Measurements from ENCODE around the gene BAIAP3.
A peak's percentile ranks its signal among the peaks of the same experiment; 100 is the strongest.

The BAIAP3 gene

DNA sequence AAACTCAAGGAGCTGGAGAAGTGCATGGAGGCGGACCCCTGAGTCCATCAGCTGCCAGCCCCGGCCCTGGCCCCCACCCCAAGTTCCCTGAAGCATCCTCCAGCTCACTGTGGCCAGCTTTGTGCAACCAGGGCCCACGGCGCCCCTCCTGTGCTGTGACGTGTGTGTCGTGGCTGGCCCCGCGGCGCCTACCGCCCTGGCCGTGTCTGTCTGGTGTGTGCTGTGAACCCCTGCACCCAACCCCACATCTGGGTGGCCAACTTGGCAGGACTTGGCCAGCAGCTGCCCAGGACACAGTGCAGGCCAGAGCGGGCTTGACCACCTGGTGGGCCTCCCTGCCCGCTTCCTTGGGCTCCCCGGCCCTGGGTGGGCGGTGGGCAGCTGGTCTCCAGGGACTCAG is 15.0 kb downstream of the BAIAP3 start:
- Histone ChIP-seq H3K9me3 (ENCODE audit: control insufficient read depth, low read length) (no peaks in the 10 kb centered on the region), H3K36me3 (ENCODE audit: control insufficient read depth, insufficient read depth, low read length) (no peaks in the 10 kb centered on the region), H3K4me1 (ENCODE audit: control insufficient read depth, insufficient read depth, low read length) (peaks cover 15% of the 10 kb centered on the region), H3K4me3 (ENCODE audit: low read length) (no peak overlapping the region), H3K9ac (ENCODE audit: low read length) (no peak overlapping the region), H3K27me3 (ENCODE audit: control insufficient read depth, insufficient read depth, low read length) (no peaks in the 10 kb centered on the region)

- Histone ChIP-seq H3K4me1 (ENCODE audit: control insufficient read depth, insufficient read depth, low read length) (peaks cover 12% of the 10 kb centered on the region), H3K9ac (ENCODE audit: low read length) (no peak overlapping the region), H3K36me3 (ENCODE audit: control insufficient read depth, insufficient read depth, low read length) (no peaks in the 10 kb centered on the region), H3K27me3 (ENCODE audit: control insufficient read depth, insufficient read depth, low read length) (no peaks in the 10 kb centered on the region), H3K9me3 (ENCODE audit: control insufficient read depth, low read length) (no peaks in the 10 kb centered on the region), H3K4me3 (ENCODE audit: low read length) (no peak overlapping the region)
Measured at GRCh38 chr16:1348926-1349325, 15.5 kb downstream of the BAIAP3 start.

- Histone ChIP-seq H3K4me1 (ENCODE audit: control insufficient read depth, insufficient read depth, low read length) (peaks cover 12% of the 10 kb centered on the region), H3K4me3 (ENCODE audit: low read length) (no peak overlapping the region), H3K9me3 (ENCODE audit: control insufficient read depth, low read length) (no peaks in the 10 kb centered on the region), H3K9ac (ENCODE audit: low read length) (no peak overlapping the region), H3K27me3 (ENCODE audit: control insufficient read depth, insufficient read depth, low read length) (no peaks in the 10 kb centered on the region), H3K36me3 (ENCODE audit: control insufficient read depth, insufficient read depth, low read length) (no peaks in the 10 kb centered on the region)
Measured at GRCh38 chr16:1349351-1349750, 15.9 kb downstream of the BAIAP3 start.

- no peak overlapping the region for H3K9ac ChIP-seq (ENCODE audit: low read length)
- peaks cover 12% of the 10 kb centered on the region for H3K4me1 ChIP-seq (ENCODE audit: control insufficient read depth, insufficient read depth, low read length)
- H3K9me3 ChIP-seq (ENCODE audit: control insufficient read depth, low read length), result no peaks in the 10 kb centered on the region
- no peaks in the 10 kb centered on the region for H3K36me3 ChIP-seq (ENCODE audit: control insufficient read depth, insufficient read depth, low read length)
- H3K27me3 ChIP-seq (ENCODE audit: control insufficient read depth, insufficient read depth, low read length), result no peaks in the 10 kb centered on the region
- no peak overlapping the region for H3K4me3 ChIP-seq (ENCODE audit: low read length)
Measured at GRCh38 chr16:1349951-1350350, 16.5 kb downstream of the BAIAP3 start.

DNA sequence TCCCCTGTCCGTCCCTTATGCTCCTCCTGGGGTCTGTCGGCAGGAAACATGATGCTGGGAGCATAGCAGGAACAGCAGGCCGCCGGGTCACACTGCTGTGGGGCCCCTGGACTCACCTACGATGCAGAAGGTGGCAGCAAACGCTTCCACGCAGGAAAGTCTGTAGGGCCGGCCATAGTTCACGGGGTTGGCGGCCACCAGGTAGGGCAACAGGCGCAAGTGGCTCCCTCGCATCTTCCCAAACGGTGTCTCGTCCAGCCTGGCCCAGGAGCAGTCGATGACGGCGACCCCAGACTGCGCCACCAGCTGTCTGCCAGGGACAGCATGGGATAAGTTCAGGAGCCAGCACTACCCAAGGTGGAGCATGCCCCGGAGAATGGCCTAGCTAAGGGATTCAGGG is 17.2 kb downstream of the BAIAP3 start:
- Histone ChIP-seq H3K4me1 (ENCODE audit: control insufficient read depth, insufficient read depth, low read length) (peaks cover 12% of the 10 kb centered on the region), H3K36me3 (ENCODE audit: control insufficient read depth, insufficient read depth, low read length) (no peaks in the 10 kb centered on the region), H3K4me3 (ENCODE audit: low read length) (peak overlapping the region; percentile 66), H3K9ac (ENCODE audit: low read length) (peak overlapping the region; percentile 73), H3K9me3 (ENCODE audit: control insufficient read depth, low read length) (no peaks in the 10 kb centered on the region), H3K27me3 (ENCODE audit: control insufficient read depth, insufficient read depth, low read length) (no peaks in the 10 kb centered on the region)

- Histone ChIP-seq H3K36me3 (ENCODE audit: control insufficient read depth, insufficient read depth, low read length) (no peaks in the 10 kb centered on the region), H3K4me1 (ENCODE audit: control insufficient read depth, insufficient read depth, low read length) (peaks cover 12% of the 10 kb centered on the region), H3K4me3 (ENCODE audit: low read length) (peak overlapping the region; percentile 66), H3K27me3 (ENCODE audit: control insufficient read depth, insufficient read depth, low read length) (no peaks in the 10 kb centered on the region), H3K9ac (ENCODE audit: low read length) (peak overlapping the region; percentile 73), H3K9me3 (ENCODE audit: control insufficient read depth, low read length) (no peaks in the 10 kb centered on the region)
Measured at GRCh38 chr16:1351215-1351581, 17.8 kb downstream of the BAIAP3 start.

DNA sequence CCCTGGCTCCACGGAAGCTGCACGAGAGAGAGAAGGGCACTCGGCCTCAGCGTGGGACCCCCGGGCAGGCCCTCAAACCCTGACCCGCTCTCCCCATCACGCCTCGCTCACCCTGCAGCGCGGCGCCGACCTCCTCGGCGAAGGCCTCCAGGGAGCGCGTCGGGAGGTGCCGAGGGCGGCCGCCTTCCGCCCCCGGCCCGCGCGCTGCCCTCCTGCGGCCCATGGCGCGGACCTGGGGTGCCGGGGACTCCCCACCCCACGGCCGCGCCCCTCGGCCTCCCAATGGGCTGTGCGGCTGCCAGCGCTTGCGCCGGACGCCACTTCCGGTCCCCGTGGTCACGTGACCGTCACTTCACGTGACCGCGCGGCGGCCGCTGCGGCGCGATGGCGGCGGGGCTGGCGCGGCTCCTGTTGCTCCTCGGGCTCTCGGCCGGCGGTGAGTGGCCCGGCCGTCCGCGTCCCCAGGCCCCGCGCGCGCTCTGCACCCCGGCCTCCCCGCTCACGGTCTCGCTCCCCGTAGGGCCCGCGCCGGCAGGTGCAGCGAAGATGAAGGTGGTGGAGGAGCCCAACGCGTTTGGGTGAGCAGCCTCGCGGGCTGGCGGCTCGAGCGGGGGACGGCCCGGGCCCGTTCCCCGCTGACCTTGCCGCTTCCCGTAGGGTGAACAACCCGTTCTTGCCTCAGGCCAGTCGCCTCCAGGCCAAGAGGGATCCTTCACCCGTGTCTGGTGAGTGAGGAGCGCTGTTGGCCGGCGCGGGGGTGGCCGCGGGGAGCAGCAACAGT is 18.3 kb downstream of the BAIAP3 start, which contains the start of the genes GNPTG and TSR3:
Gene GNPTG, plus strand, starts transcription at position 350 of the 781 bp plus-strand sequence. Its CDS starts 35 bp downstream, at position 385.
Gene TSR3, minus strand, starts transcription at position 297 of the 781 bp plus-strand sequence. Its CDS starts 74 bp downstream, at position 223.
- no peaks in the 10 kb centered on the region for H3K36me3 ChIP-seq (ENCODE audit: control insufficient read depth, insufficient read depth, low read length)
- peaks cover 12% of the 10 kb centered on the region for H3K4me1 ChIP-seq (ENCODE audit: control insufficient read depth, insufficient read depth, low read length)
- H3K9ac ChIP-seq (ENCODE audit: low read length), result peak within 1 kb of the TSS; percentile 73
- no peaks in the 10 kb centered on the region for H3K9me3 ChIP-seq (ENCODE audit: control insufficient read depth, low read length)
- H3K4me3 ChIP-seq (ENCODE audit: low read length), result peak within 1 kb of the TSS; percentile 66
- H3K27me3 ChIP-seq (ENCODE audit: control insufficient read depth, insufficient read depth, low read length), result no peaks in the 10 kb centered on the region

DNA sequence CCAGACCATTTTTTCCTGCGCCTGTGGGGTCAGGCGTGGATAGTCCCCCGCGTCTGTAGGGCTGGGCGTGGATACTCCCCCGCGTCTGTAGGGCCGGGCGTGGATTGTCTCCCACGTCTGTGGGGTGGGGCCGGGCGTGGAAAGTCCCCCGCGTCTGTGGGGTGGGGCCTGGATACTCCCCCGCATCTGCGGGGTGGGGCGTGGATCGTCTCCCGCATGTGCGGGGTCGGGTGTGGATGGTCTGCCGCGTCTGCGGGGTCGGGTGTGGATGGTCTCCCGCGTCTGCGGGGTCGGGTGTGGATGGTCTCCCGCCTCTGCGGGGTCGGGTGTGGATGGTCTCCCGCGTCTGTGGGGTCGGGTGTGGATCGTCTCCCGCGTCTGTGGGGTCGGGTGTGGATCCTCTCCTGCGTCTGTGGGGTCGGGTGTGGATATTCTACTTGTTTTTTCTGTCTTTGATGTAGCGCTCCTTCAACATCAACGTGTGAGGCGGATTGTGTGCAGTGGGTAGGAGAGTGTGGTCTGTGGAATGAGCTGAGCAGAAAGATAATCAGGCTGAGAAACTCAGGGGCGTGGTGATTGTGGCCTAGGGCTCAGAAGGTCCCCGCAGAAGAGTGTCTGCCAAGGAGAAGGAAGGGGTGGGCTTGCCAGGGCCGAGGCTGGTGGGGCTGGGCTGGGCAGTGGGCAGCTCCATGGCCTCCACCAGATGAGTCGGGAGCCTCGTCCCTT is 21.5 kb downstream of the BAIAP3 start:
- Histone ChIP-seq H3K9ac (ENCODE audit: low read length) (no peak overlapping the region), H3K27me3 (ENCODE audit: control insufficient read depth, insufficient read depth, low read length) (no peaks in the 10 kb centered on the region), H3K4me1 (ENCODE audit: control insufficient read depth, insufficient read depth, low read length) (peaks cover 12% of the 10 kb centered on the region), H3K4me3 (ENCODE audit: low read length) (no peak overlapping the region), H3K9me3 (ENCODE audit: control insufficient read depth, low read length) (no peaks in the 10 kb centered on the region), H3K36me3 (ENCODE audit: control insufficient read depth, insufficient read depth, low read length) (no peaks in the 10 kb centered on the region)

GRCh38 chr16:1355591-1355990 is 22.1 kb downstream of the BAIAP3 start:
- Histone ChIP-seq H3K9ac (ENCODE audit: low read length) (no peak overlapping the region), H3K27me3 (ENCODE audit: control insufficient read depth, insufficient read depth, low read length) (no peaks in the 10 kb centered on the region), H3K9me3 (ENCODE audit: control insufficient read depth, low read length) (no peaks in the 10 kb centered on the region), H3K4me1 (ENCODE audit: control insufficient read depth, insufficient read depth, low read length) (peaks cover 7% of the 10 kb centered on the region), H3K36me3 (ENCODE audit: control insufficient read depth, insufficient read depth, low read length) (no peaks in the 10 kb centered on the region), H3K4me3 (ENCODE audit: low read length) (no peak overlapping the region)

- Histone ChIP-seq H3K36me3 (ENCODE audit: control insufficient read depth, insufficient read depth, low read length) (no peaks in the 10 kb centered on the region), H3K4me1 (ENCODE audit: control insufficient read depth, insufficient read depth, low read length) (peaks cover under 1% of the 10 kb centered on the region), H3K4me3 (ENCODE audit: low read length) (no peak overlapping the region), H3K27me3 (ENCODE audit: control insufficient read depth, insufficient read depth, low read length) (no peaks in the 10 kb centered on the region), H3K9ac (ENCODE audit: low read length) (no peak overlapping the region), H3K9me3 (ENCODE audit: control insufficient read depth, low read length) (no peaks in the 10 kb centered on the region)
Measured at GRCh38 chr16:1356061-1356900, 22.8 kb downstream of the BAIAP3 start.

DNA sequence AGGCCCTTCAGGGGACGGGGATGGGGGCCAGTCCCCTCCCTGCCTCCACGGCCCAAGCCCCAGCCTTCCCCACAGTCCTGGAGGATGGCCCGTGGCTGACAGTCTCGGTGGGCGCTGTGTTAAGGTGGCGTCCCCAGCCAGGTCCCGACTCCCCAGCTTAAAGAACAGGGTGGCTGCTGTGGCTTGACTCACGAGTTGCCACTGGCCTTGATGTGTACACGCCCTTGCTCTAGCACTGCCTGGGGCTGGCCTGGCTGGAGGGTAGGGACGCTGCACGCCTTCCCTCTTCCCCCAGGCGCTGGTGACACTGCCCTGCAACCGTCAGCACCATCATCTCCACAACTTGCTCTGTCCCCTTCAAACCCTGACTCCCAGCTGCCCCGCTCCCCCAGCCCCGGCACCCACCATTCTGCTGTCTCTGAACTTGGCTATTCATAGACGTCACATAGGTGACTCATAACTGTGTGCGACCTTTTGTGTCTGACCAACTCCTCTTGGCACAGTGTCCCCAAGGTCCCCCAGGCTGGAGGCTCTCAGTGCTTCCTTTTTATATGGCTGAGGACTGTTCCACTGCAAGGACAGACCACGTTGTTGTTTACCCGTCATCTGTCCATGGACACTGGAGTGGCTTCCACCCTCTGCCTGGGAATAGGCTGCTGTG is 24.6 kb downstream of the BAIAP3 start:
- H3K4me3 ChIP-seq (ENCODE audit: low read length), result no peak overlapping the region

More for the DNA sequence above, 24.6 kb downstream of the BAIAP3 start:
- no peak overlapping the region for H3K9ac ChIP-seq (ENCODE audit: low read length)
- no peaks in the 10 kb centered on the region for H3K4me1 ChIP-seq (ENCODE audit: control insufficient read depth, insufficient read depth, low read length)
- no peaks in the 10 kb centered on the region for H3K27me3 ChIP-seq (ENCODE audit: control insufficient read depth, insufficient read depth, low read length)
- no peaks in the 10 kb centered on the region for H3K36me3 ChIP-seq (ENCODE audit: control insufficient read depth, insufficient read depth, low read length)
- no peaks in the 10 kb centered on the region for H3K9me3 ChIP-seq (ENCODE audit: control insufficient read depth, low read length)
